Activated naive CD8-positive, alpha-beta T cell (primary cell): Measurements from ENCODE around the gene IL25.
"Not testable (repeated sequence)": the region's sequence is repeated elsewhere in the genome, so short reads cannot be mapped to it uniquely, and the experiment has no call there.

Experiments
- H3K27ac Mint-ChIP-seq: one replicate; pipeline ENCODE4 v1.8.0; 2021; ENCODE audit warnings: mixed read lengths
- H3K27me3 Mint-ChIP-seq: one replicate; pipeline ENCODE4 v1.8.0; 2021; ENCODE audit warnings: mixed read lengths
- H3K36me3 Mint-ChIP-seq: one replicate; pipeline ENCODE4 v1.8.0; 2021; ENCODE audit warnings: mixed read lengths
- H3K4me1 Mint-ChIP-seq: one replicate; pipeline ENCODE4 v1.8.0; 2021; ENCODE audit warnings: low read depth, mixed read lengths
- H3K4me3 Mint-ChIP-seq: one replicate; pipeline ENCODE4 v1.8.0; 2021; ENCODE audit warnings: mild to moderate bottlenecking, mixed read lengths
- H3K9me3 Mint-ChIP-seq: one replicate; pipeline ENCODE4 v1.8.0; 2021; ENCODE audit warnings: low read depth, mixed read lengths

IL25 gene

GRCh38 chr14:23387916-23388882 lies 15.6 kb downstream of the IL25 start:
- H3K9me3 Mint-ChIP-seq, result no peaks in the 10 kb centered on the region
- H3K4me3 Mint-ChIP-seq, result no peak overlapping the region
- no peaks in the 10 kb centered on the region for H3K4me1 Mint-ChIP-seq
- H3K27me3 Mint-ChIP-seq, result no peaks in the 10 kb centered on the region
- no peak overlapping the region for H3K27ac Mint-ChIP-seq
- no peaks in the 10 kb centered on the region for H3K36me3 Mint-ChIP-seq

- H3K9me3 Mint-ChIP-seq, result no peaks in the 10 kb centered on the region
- no peak overlapping the region for H3K27ac Mint-ChIP-seq
- H3K4me1 Mint-ChIP-seq, result no peaks in the 10 kb centered on the region
- no peaks in the 10 kb centered on the region for H3K27me3 Mint-ChIP-seq
- H3K36me3 Mint-ChIP-seq, result no peaks in the 10 kb centered on the region
- H3K4me3 Mint-ChIP-seq, result no peak overlapping the region
Measured at GRCh38 chr14:23388996-23389395, 16.4 kb downstream of the IL25 start.

- no peak overlapping the region for H3K27ac Mint-ChIP-seq
- H3K27me3 Mint-ChIP-seq, result no peaks in the 10 kb centered on the region
- no peaks in the 10 kb centered on the region for H3K4me1 Mint-ChIP-seq
- H3K36me3 Mint-ChIP-seq, result no peaks in the 10 kb centered on the region
- no peaks in the 10 kb centered on the region for H3K9me3 Mint-ChIP-seq
- no peak overlapping the region for H3K4me3 Mint-ChIP-seq
Measured at GRCh38 chr14:23389396-23389795, 16.8 kb downstream of the IL25 start.

- not testable (repeated sequence) for H3K36me3 Mint-ChIP-seq, H3K27me3 Mint-ChIP-seq, H3K4me1 Mint-ChIP-seq, H3K4me3 Mint-ChIP-seq, H3K9me3 Mint-ChIP-seq, H3K27ac Mint-ChIP-seq
Measured at GRCh38 chr14:23389871-23390270, 17.3 kb downstream of the IL25 start.

GRCh38 chr14:23392613-23393012 lies 20.0 kb downstream of the IL25 start:
- no peak overlapping the region for H3K4me3 Mint-ChIP-seq
- no peak overlapping the region for H3K27ac Mint-ChIP-seq
- no peaks in the 10 kb centered on the region for H3K27me3 Mint-ChIP-seq
- H3K9me3 Mint-ChIP-seq, result no peaks in the 10 kb centered on the region
- no peaks in the 10 kb centered on the region for H3K4me1 Mint-ChIP-seq
- H3K36me3 Mint-ChIP-seq, result no peaks in the 10 kb centered on the region

- Mint-ChIP-seq H3K27me3 (peaks cover 2% of the 10 kb centered on the region), H3K9me3 (no peaks in the 10 kb centered on the region), H3K36me3 (no peaks in the 10 kb centered on the region), H3K4me3 (no peak overlapping the region), H3K4me1 (no peaks in the 10 kb centered on the region), H3K27ac (no peak overlapping the region)
Measured at GRCh38 chr14:23396126-23396525, 23.5 kb downstream of the IL25 start.

GRCh38 chr14:23396781-23397407 lies 24.3 kb downstream of the IL25 start:
- no peak overlapping the region for H3K27ac Mint-ChIP-seq
- H3K27me3 Mint-ChIP-seq, result peaks cover 2% of the 10 kb centered on the region
- H3K4me1 Mint-ChIP-seq, result no peaks in the 10 kb centered on the region
- no peaks in the 10 kb centered on the region for H3K36me3 Mint-ChIP-seq
- H3K4me3 Mint-ChIP-seq, result no peak overlapping the region
- no peaks in the 10 kb centered on the region for H3K9me3 Mint-ChIP-seq

GRCh38 chr14:23398348-23398747 lies 25.7 kb downstream of the IL25 start:
- Mint-ChIP-seq H3K9me3 (no peaks in the 10 kb centered on the region), H3K27ac (no peak overlapping the region), H3K4me1 (no peaks in the 10 kb centered on the region), H3K36me3 (no peaks in the 10 kb centered on the region), H3K27me3 (peaks cover 2% of the 10 kb centered on the region), H3K4me3 (no peak overlapping the region)

GRCh38 chr14:23399136-23399535 lies 26.5 kb downstream of the IL25 start:
- Mint-ChIP-seq H3K36me3 (no peaks in the 10 kb centered on the region), H3K27ac (no peak overlapping the region), H3K27me3 (peaks cover 2% of the 10 kb centered on the region), H3K4me1 (no peaks in the 10 kb centered on the region), H3K4me3 (no peak overlapping the region), H3K9me3 (no peaks in the 10 kb centered on the region)

GRCh38 chr14:23399591-23399990 lies 27.0 kb downstream of the IL25 start:
- Mint-ChIP-seq H3K36me3 (no peaks in the 10 kb centered on the region), H3K4me1 (no peaks in the 10 kb centered on the region), H3K27ac (no peak overlapping the region), H3K27me3 (peaks cover 2% of the 10 kb centered on the region), H3K9me3 (no peaks in the 10 kb centered on the region), H3K4me3 (no peak overlapping the region)

GRCh38 chr14:23400496-23401149 lies 28.0 kb downstream of the IL25 start:
- not testable (repeated sequence) for H3K27me3 Mint-ChIP-seq

GRCh38 chr14:23401291-23401690 lies 28.7 kb downstream of the IL25 start:
- peaks cover 2% of the 10 kb centered on the region for H3K27me3 Mint-ChIP-seq
- H3K4me3 Mint-ChIP-seq, result no peak overlapping the region
- H3K4me1 Mint-ChIP-seq, result no peaks in the 10 kb centered on the region
- no peaks in the 10 kb centered on the region for H3K9me3 Mint-ChIP-seq
- no peaks in the 10 kb centered on the region for H3K36me3 Mint-ChIP-seq
- no peak overlapping the region for H3K27ac Mint-ChIP-seq

More at GRCh38 chr14:23400496-23401149, 28.0 kb downstream of the IL25 start:
- H3K4me1 Mint-ChIP-seq, H3K36me3 Mint-ChIP-seq, H3K27ac Mint-ChIP-seq, H3K9me3 Mint-ChIP-seq, H3K4me3 Mint-ChIP-seq: not testable (repeated sequence)

- no peaks in the 10 kb centered on the region for H3K36me3 Mint-ChIP-seq
- H3K4me1 Mint-ChIP-seq, result no peaks in the 10 kb centered on the region
- peaks cover 3% of the 10 kb centered on the region for H3K27me3 Mint-ChIP-seq
- no peak overlapping the region for H3K27ac Mint-ChIP-seq
- H3K4me3 Mint-ChIP-seq, result no peak overlapping the region
- H3K9me3 Mint-ChIP-seq, result no peaks in the 10 kb centered on the region
Measured at GRCh38 chr14:23402296-23403138, 29.9 kb downstream of the IL25 start.

- Mint-ChIP-seq H3K4me1 (no peaks in the 10 kb centered on the region), H3K27ac (no peak overlapping the region), H3K36me3 (no peaks in the 10 kb centered on the region), H3K27me3 (peaks cover 3% of the 10 kb centered on the region), H3K9me3 (no peaks in the 10 kb centered on the region), H3K4me3 (no peak overlapping the region)
Measured at GRCh38 chr14:23403139-23403438, 30.5 kb downstream of the IL25 start.

GRCh38 chr14:23403908-23404307 lies 31.3 kb downstream of the IL25 start:
- no peaks in the 10 kb centered on the region for H3K36me3 Mint-ChIP-seq
- no peaks in the 10 kb centered on the region for H3K9me3 Mint-ChIP-seq
- no peak overlapping the region for H3K4me3 Mint-ChIP-seq
- no peaks in the 10 kb centered on the region for H3K4me1 Mint-ChIP-seq
- peaks cover 1% of the 10 kb centered on the region for H3K27me3 Mint-ChIP-seq
- no peak overlapping the region for H3K27ac Mint-ChIP-seq
